NCI-H2196 (cell line): ENCODE measurements around the gene AMPH.

Experiments
- DNase-seq: peaks from one replicate; lab custom pipeline; 2025; ENCODE audit not compliant: unreplicated experiment; lab: John Stamatoyannopoulos, UW

AMPH gene

GRCh38 chr7:38545977-38546376 is 85.2 kb downstream of the AMPH start:
- DNase-seq, result no peak

GRCh38 chr7:38542156-38542555 is 89.0 kb downstream of the AMPH start:
- DNase-seq, result no peak

- no peak for DNase-seq
Observed at GRCh38 chr7:38541440-38541839, 89.7 kb downstream of the AMPH start.

- no peak for DNase-seq
Observed at GRCh38 chr7:38539477-38540081, 91.6 kb downstream of the AMPH start.

GRCh38 chr7:38535073-38535472 is 96.1 kb downstream of the AMPH start:
- no peak for DNase-seq

GRCh38 chr7:38525857-38526256 is 105.3 kb downstream of the AMPH start:
- no peak for DNase-seq

GRCh38 chr7:38524786-38525185 is 106.4 kb downstream of the AMPH start:
- no peak for DNase-seq

GRCh38 chr7:38520741-38521140 is 110.4 kb downstream of the AMPH start:
- no peak for DNase-seq

- DNase-seq, result no peak
Observed at GRCh38 chr7:38518541-38518940, 112.6 kb downstream of the AMPH start.

- DNase-seq, result no peak
Observed at GRCh38 chr7:38512704-38513103, 118.5 kb downstream of the AMPH start.

- DNase-seq, result no peak
Observed at GRCh38 chr7:38512291-38512690, 118.9 kb downstream of the AMPH start.

- DNase-seq, result no peak
Observed at GRCh38 chr7:38507384-38507783, 123.8 kb downstream of the AMPH start.

GRCh38 chr7:38506756-38507155 is 124.4 kb downstream of the AMPH start:
- DNase-seq, result no peak

GRCh38 chr7:38506004-38506403 is 125.2 kb downstream of the AMPH start:
- no peak for DNase-seq

GRCh38 chr7:38504684-38505083 is 126.5 kb downstream of the AMPH start:
- no peak for DNase-seq

- no peak for DNase-seq
Observed at GRCh38 chr7:38502848-38503247, 128.3 kb downstream of the AMPH start.

- no peak for DNase-seq
Observed at GRCh38 chr7:38502289-38502688, 128.9 kb downstream of the AMPH start.

GRCh38 chr7:38492010-38492409 is 139.2 kb downstream of the AMPH start:
- DNase-seq, result no peak

- DNase-seq, result no peak
Observed at GRCh38 chr7:38482521-38482920, 148.7 kb downstream of the AMPH start.

GRCh38 chr7:38481401-38481800 is 149.8 kb downstream of the AMPH start:
- no peak for DNase-seq

- DNase-seq, result no peak
Observed at GRCh38 chr7:38478404-38478803, 152.8 kb downstream of the AMPH start.

GRCh38 chr7:38477333-38477732 is 153.8 kb downstream of the AMPH start:
- DNase-seq, result no peak

GRCh38 chr7:38476764-38477163 is 154.4 kb downstream of the AMPH start:
- no peak for DNase-seq

- no peak for DNase-seq
Observed at GRCh38 chr7:38465956-38466355, 165.2 kb downstream of the AMPH start.
